Right lobe of liver (tissue), 4 donors: ENCODE results near the gene ZBED3.

Experiments used
- CTCF ChIP-seq, 4 donors: fragments of 200-600 bp in 3 of 4; fragments of 450-650 bp in 1 of 4; IDR thresholded peaks; one replicate each; pipeline versions ENCODE4 v1.5.1 to v1.8.0; 2016 to 2022; ENCODE audit warnings: antibody characterized with exemption in 4 of 4, mild to moderate bottlenecking in 2 of 4
- POLR2A ChIP-seq: fragments of 450-650 bp; IDR thresholded peaks from one replicate; pipeline ENCODE4 v1.6.1; 2017; ENCODE audit warnings: antibody characterized with exemption, mild to moderate bottlenecking
- donor health status: DM: no; HTN: no; CAD: no.
- donor health status: DM: no; HTN: no; CAD: no.
- donor health status: DM: no; HTN: yes; CAD: no.

- TF ChIP-seq CTCF (IDR thresholded peaks at IDR 0.05) (no peak), POLR2A (no peak)
Measured at GRCh38 chr5:77087484-77088261, 588 bp upstream of the ZBED3 start.
